Measurements from ENCODE around the gene TRIM61.

GRCh38 chr4:164937576-164938270 is 39.7 kb downstream of the TRIM61 start:
- TF ChIP-seq USF2 (IDR thresholded peaks at IDR 0.05), result no peak
- no peak for TF ChIP-seq CTCF (IDR thresholded peaks at IDR 0.05)
- no peak for TF ChIP-seq CBX8 (IDR thresholded peaks at IDR 0.05)
- no peak for TF ChIP-seq POLR2A (IDR thresholded peaks at IDR 0.05; ENCODE audit: low read length)
- TF ChIP-seq KDM1A (IDR thresholded peaks at IDR 0.05; ENCODE audit: low read depth), result no peak
- no peak for TF ChIP-seq HOXB13 (CRISPR knock-in tag; IDR thresholded peaks at IDR 0.05; ENCODE audit: low read depth)
- no peak for TF ChIP-seq CBX2 (IDR thresholded peaks at IDR 0.05; ENCODE audit: borderline replicate concordance, low read depth)

All from A549 (cell line).